Activated CD4-positive, alpha-beta T cell treated with anti-CD3 and anti-CD28 coated beads for 1 hour (primary cell): ENCODE results near the gene ENTREP1.

Source experiments
- DNase-seq: peaks from one replicate; pipeline ENCODE4 v3.0.0-alpha.2; 2020

The ENTREP1 gene

DNA sequence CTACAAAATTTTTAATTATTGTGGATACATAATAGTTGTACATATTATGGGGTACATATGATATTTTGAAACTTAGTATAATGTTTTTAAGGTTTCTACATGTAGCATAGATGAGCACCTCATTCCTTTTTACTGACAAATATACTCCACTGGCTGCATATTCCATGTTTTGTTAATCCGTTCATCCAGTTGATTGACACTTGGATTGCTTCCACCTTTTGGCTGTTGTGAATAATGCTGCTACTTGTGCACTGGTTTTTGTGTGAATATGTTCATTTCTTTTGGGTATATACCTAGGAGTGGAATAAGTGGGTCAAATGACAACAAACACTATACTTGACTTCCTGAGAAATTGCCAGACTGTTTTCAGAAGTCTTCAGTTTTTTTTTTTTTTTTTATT, 2.8 kb upstream of the ENTREP1 start:
- no peak for DNase-seq

DNA sequence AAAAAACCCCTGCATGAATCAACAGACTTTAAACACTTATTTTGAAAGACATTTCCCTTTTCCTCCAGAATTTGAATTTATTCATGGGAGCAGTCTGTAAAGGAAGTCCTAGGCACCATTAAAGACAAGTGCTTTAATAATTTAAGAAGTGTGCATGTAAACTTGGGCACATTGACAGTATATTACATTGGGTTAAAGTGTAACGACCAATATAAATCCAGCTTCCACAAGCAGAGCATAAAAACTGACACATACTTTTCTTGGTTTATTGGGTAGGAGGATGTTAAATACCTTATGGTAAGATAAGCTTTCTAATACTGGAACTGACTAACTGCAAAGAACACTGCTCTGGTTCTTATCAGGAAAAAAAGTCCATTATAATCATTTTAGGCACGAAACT, 1.2 kb upstream of the ENTREP1 start:
- DNase-seq: no peak

DNA sequence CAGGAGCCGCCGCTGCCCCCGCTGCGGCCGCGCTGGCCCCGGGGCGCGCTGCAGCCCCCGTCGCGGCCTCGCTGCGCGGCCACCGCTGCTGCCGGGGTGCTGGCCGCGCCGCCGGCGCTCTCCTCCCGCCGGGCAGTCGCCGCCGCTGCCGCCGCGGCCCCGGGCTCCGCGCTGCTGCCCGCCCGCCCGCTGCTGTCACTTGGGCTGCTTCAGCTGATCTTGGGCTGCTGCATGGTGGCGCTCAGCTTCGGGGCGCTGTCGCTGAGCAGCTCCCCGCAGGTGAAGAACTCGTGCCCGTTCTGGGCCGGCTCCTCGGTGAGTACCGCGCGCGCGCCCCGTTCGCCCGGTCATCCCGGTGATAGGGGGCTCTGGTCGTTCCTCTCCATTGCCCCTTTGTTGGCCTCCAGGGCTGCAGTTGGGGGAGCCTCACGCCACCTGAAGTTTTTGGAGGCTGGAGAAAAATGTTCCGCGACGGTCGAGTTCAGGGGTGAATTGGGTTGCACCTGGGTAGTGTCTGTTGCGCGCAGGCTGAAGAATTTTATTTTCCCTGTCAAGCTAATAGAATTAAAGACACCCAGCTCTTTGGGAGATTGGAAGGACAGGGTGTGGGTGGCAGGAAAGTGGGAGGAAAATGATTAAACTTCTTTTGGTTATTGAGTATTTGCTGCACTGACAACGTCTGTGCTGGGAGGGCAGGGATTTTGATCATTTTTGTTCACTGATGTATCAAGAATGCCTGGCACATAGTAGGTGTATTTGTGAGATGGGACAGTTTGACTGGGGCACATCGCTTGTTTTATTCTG, 596 bp downstream of the ENTREP1 start:
- DNase-seq: no peak

GRCh38 chr9:69326261-69326660, 1.2 kb downstream of the ENTREP1 start:
- DNase-seq: no peak

DNA sequence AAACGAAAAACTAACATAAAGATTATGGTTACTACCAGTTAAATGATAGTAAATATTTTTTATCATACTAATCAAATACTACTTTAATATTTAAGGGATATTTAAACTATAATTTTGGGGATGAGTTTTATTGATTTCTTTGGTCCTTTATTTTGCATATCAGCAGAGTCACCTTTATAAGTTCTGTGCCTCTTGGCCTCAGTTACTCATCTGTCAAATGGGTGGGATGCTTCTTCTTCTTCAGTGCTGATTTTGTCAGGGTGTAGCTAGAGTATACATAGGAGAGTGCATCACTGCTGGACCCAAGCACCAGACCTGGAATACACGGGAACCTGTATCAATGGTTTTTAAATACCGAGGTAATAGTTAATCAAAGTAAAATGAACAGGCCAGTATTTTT, 5.6 kb downstream of the ENTREP1 start:
- no peak for DNase-seq

DNA sequence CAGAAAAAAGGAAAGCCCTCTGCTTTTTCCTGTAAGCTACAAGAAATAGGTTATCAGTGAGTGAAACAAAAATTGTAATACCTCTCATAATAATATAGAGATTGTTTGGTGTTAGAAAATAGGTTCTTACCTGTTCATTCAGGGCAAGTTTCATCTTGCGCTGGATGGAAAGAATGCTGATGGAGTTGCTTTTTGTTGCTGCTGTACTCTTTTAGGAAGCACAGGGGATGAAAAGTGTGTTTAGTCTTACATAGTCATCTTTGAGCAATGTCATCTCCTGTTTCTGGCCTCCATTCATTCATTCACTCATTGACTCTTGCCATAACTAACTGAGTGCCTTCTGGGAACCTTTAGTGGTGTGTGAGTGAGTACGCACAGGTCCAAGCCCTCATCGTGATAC, 6.4 kb downstream of the ENTREP1 start:
- DNase-seq: no peak

- DNase-seq: no peak
These were observed 7.2 kb downstream of the ENTREP1 start for GRCh38 chr9:69332067-69332685.

GRCh38 chr9:69333716-69334115, 8.7 kb downstream of the ENTREP1 start:
- no peak for DNase-seq

DNA sequence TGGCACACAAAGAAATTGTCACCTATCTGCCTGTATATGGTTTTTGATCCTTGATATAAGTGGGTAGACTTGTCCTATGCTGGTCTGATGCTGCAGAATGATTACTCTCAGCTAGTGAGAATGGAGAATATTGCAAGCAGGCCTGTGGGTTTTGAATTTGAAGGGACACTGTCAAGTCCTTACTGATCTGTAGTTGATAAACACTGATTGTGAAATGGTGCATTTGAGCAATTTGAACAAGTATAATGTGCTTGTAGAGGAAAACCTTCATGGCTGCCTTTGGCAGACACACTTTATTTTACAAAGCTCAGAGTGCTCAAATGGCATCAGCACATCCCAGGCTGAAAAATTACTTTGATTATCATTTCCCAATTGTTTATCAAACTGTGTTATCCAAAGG, 9.3 kb downstream of the ENTREP1 start:
- DNase-seq: no peak

DNA sequence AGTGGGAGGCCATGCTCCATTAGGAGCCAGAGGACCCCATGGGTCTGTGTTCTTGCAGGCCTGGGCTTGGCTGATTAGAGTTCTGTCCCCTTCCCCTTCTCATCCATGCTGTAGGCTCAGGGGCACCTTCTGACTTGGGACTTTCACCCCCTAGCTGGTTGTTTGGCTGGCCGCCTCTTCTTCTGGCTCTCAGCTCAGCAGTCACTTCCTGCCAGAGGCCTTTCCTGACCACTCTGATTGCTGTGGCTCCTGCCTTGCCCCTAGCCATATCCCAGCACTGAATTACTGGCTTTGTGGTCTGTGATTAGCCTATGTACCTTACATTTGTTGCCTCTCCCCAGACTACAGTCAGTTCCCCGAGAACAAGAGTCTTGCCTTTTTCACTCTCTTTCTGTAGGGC, 14.6 kb downstream of the ENTREP1 start:
- DNase-seq: no peak

- no peak for DNase-seq
These were observed 15.6 kb downstream of the ENTREP1 start for GRCh38 chr9:69340631-69341030.

DNA sequence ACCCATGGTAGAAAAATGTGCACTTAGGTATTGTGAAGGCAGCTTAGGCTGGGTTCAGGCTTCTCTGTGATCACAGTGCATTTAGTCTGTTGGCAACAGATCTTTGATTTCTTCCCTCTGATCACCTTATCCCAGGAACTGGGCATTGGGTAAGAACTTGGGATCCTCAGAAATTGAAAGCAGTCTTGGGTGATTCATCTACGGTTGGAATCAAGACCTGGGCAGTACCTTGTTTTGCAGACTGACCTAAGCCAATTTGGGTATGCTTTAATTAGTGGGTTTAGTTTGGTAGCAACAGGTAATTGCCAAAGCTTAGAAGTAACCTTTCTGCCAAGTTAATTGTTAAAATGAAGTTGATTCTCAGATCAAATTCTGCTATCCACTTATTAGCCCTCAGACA, 17.8 kb downstream of the ENTREP1 start:
- DNase-seq: no peak

GRCh38 chr9:69344459-69344858, 19.4 kb downstream of the ENTREP1 start:
- DNase-seq: no peak

DNA sequence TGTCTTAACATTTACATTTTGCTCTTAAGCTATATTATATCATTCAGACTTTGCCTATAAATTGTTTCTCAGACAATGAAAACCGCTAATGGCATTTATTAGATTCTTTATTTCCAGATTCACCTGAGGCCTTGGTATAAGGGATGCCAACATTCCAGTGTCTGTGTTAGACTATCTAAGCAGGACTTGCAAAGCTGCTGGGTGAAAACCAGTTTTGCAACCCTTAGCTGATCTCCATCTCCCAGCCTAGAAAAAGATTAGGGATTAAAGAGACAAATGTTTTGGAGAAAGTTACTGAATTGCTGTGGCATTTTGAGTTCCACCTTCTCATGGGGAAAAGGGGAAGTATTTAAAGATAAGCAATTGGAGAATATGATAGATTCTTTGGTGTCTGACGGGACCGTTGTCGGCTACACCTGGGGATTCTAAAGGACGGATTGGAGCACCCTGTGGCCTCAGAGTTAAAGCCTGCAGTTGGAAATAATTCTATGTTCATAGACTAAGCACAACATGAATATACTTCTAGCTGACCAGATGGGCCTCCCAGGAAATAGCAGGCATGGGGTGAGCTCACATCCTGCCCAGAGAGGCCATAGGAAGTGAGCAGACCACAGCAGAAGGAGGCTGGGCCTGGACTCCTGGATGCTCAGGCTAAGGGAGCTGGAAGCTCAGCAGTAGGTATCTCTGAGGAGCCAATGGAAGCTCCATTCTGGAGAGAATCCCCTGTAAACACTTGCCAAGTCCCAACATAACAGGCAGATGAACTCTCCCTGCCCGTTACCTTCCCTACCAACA, 21.8 kb downstream of the ENTREP1 start:
- DNase-seq: no peak

DNA sequence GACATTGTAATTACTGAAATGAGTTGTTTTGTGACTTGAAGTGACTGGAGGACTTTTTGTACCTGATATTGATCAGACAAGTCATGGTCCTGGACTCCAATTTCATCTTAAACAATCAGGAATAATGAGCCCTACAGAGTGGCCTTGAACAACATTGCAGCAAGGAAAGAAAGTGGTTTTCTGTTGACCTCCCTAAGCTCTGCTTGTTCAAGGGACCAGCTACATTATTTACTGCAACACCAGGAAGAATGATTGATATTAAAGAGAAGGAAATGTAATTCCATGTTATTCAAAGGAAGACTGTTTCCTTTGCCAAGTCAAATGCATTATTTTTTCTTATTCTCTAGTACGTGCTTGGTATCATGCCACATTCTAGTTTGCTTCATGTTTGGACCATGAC, 22.6 kb downstream of the ENTREP1 start:
- DNase-seq: no peak

GRCh38 chr9:69351227-69351626, 26.2 kb downstream of the ENTREP1 start:
- no peak for DNase-seq

DNA sequence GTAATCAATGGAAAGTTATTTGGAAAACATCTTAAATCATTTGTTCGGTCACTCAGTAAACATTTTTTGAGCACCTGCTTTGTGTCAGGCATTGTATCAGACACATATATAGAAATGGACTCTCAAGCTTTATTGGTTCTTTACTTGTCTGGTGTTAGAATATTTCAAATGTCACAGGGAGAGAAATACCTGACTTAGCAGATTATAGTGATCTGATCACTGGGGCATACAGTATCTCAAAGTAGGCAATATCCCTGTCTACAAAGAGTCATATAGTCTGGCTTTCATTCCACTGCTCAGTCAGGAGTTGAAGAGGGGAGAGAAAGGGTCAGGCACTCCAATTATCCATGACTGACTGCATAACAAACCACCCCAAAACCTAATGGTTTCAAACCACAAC, 30.2 kb downstream of the ENTREP1 start:
- DNase-seq: no peak

GRCh38 chr9:69357030-69357775, 32.2 kb downstream of the ENTREP1 start:
- DNase-seq: no peak

DNA sequence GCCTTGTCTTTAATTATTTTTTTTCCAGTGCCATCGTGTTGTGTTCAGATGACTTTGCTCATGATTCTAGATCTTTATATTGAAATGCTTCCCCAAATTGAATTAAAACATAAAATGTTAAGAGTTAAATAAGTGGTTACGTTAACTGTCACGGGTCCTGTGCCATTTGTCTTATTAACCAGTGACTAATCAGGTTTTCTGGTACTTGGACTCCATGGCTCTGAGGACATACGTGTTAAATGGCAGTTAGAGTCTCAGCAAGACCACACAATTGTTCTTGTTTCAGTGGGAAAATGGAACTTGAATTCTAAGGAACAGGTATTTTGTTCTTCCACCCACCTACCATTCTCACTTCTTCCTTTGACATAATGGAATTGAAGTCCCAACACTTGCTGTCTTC, 32.8 kb downstream of the ENTREP1 start:
- no peak for DNase-seq

DNA sequence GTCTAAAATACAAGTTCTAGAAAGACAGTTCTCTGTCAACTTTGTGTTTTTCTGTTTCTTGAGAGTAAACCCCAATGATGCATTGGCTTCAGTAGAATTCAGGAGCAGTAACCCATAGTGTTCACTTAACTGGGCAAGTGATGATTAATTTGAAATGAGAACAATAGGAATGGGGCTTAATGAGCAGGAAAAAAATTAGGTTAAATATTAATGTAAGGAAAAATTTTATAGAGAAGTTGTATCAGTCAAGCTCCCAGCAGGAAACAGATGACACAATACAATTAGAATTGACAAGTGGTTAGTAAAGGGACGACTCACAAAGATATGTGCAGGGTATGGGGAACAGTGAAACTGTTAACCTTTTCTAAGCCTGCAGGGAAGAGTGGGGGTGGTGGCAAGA, 38.2 kb downstream of the ENTREP1 start:
- DNase-seq: no peak

GRCh38 chr9:69364510-69365150, 39.6 kb downstream of the ENTREP1 start:
- no peak for DNase-seq

DNA sequence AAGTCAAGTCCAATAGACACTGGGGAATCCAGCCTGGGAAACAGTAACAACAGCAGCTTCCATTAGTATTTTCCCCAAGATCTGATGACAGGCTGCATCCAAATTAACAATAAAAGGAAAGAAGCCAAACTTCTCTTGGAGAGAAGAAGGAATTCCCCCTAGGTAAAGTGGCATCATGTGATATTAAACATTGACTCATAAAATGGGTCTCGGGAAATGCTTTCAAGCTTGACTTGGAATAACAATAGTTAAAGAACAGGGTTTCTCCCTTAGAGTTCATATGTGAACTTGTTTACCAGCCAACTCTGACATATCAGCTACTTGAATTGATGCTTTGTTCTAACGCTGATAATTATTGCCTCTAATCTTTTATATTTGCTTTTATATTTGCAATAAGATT, 45.4 kb downstream of the ENTREP1 start:
- DNase-seq: no peak

DNA sequence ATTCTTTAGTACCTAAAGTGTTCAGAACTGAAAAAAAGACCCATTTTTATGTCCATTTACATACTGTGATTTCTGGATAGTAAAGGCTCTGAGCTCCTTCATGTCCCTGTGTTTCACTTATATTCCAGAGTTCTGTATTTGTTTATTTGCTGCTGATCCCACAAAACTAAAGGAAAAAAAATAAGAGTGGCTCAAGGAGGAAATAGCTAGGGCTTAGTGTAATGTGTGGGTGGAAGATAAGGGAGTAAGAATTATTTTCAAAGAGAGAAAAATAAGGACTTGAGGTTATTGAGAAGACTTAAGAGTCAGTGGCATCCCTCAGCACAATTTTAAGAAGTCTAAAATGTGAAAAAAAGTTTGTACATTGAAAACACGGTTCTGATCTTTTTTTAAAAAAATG, 46.0 kb downstream of the ENTREP1 start:
- DNase-seq: no peak
